AG04449 (cell line): Measurements from ENCODE around the gene CACNA1I.

Experiments
- CTCF ChIA-PET: fragments of 350-600 bp; formaldehyde crosslinking; extraction: SDS; loops from one replicate; lab custom pipeline; 2021; ENCODE audit warnings: antibody characterized with exemption; lab: Yijun Ruan, JAX
- POLR2A ChIA-PET: fragments of 400-600, 350-600 bp; formaldehyde crosslinking; extraction: SDS; loops from one replicate; lab custom pipeline; 2020; ENCODE audit warnings: antibody characterized with exemption, inconsistent platforms; lab: Yijun Ruan, JAX
- DNase-seq: peaks from one replicate; pipeline ENCODE4 v3.0.0-alpha.2; 2010; ENCODE audit warnings: low read depth, low spot score
- H3K4me3 ChIP-seq: 2 replicates; pipeline ENCODE4 v1.5.1; 2011; ENCODE audit warnings: low read depth, mild to moderate bottlenecking, control low read depth, low read length
- TF ChIP-seq, protein P1 (sequence below): IDR thresholded peaks from one replicate; pipeline ENCODE4 v1.5.1; 2011; ENCODE audit warnings: mild to moderate bottlenecking, moderate library complexity, low read length, control low read depth, inconsistent platforms; ENCODE audit not compliant: insufficient read depth; ENCODE audit errors: missing control alignments

The CACNA1I gene

DNA sequence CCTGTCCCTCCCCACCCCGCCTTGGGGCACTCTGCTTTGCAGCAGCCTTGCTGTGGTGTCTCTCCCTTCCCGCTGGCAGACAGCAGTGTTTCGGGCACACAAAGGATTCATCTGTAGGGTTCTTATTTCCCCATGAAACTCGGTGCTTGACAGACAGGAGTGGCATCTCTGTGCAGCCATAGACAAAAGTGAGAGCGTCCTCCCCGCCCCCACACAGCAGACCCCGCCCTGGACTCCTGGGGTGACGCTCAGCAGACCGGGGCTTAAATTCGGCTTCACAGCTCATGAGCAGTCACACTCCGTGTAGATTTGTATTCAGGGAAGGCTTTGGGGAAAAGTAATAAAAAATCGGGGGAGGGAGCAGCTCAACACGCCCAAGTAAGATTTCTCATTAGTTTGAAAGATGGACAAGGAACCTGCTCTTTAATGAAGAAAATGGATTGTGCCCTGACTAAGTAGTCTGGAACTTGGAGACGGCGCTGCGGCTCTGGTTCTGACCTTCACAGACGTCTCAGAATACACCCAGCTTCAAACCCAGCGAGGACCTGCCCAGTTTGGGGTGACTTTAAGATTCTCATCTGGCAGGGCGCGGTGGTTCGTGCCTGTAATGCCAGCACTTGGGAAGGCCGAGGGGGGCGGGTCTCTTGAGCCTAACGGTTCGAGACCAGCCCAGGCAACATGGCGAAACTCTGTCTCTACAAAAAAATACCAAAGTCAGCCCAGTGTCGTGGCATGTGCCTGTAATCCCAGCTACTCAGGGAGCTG lies 136.0 kb downstream of the CACNA1I start:
- TF ChIP-seq, protein P1, sequence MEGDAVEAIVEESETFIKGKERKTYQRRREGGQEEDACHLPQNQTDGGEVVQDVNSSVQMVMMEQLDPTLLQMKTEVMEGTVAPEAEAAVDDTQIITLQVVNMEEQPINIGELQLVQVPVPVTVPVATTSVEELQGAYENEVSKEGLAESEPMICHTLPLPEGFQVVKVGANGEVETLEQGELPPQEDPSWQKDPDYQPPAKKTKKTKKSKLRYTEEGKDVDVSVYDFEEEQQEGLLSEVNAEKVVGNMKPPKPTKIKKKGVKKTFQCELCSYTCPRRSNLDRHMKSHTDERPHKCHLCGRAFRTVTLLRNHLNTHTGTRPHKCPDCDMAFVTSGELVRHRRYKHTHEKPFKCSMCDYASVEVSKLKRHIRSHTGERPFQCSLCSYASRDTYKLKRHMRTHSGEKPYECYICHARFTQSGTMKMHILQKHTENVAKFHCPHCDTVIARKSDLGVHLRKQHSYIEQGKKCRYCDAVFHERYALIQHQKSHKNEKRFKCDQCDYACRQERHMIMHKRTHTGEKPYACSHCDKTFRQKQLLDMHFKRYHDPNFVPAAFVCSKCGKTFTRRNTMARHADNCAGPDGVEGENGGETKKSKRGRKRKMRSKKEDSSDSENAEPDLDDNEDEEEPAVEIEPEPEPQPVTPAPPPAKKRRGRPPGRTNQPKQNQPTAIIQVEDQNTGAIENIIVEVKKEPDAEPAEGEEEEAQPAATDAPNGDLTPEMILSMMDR: no peak
- ChIA-PET CTCF (interaction anchor here (1.3 kb wide), 2 partner anchors 318 kb away, joined by 4 read pairs; no protein-coding TSS in a partner anchor), POLR2A (no interaction called here)
- no peak for DNase-seq
- no peak overlapping the region for H3K4me3 ChIP-seq

DNA sequence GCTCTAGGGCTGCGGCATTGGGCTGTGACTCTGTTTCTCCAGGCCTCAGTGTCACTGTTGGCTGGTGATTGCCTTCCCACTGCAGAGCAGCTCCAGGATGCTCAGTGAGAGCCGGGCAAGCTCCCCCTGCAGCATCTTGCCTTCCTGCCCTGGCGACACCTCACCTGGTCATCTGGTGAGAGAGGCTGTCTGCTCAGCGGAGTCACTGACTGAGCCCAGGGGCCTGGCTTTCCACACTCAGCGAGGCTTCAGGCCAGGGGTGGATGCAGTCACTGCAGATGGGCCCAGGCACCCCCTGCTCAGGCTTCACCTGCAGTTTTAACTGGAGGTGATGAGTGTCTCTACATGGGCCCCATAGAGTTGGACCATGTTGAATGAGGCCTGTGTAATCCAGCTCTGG lies 136.8 kb downstream of the CACNA1I start:
- H3K4me3 ChIP-seq: no peak overlapping the region
- TF ChIP-seq, protein P1: no peak
- ChIA-PET POLR2A (no interaction called here), CTCF (interaction anchor here (1.3 kb wide), 1 partner anchor 317 kb away, joined by 4 read pairs; no protein-coding TSS in a partner anchor)
- no peak for DNase-seq

DNA sequence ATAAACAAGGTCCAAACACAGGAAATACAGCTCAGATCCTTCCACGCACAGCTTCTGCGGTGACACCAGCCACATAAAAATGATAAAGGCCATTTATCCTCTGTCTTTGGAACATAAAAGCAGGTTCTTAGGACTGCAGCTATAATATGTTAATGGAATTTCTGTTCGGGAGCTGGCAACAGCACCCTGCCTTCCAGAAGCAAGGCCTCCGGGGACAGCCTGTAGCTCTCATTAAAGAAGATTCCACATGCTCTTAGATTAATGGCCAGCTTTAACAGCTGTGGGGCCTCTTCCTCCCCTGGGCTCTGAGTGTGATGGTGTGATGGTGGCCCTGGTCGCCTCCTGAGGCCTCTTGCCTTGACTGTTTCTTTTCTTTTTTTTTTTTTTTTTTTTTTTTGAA lies 137.3 kb downstream of the CACNA1I start:
- no peak overlapping the region for H3K4me3 ChIP-seq
- DNase-seq: no peak
- TF ChIP-seq, protein P1: no peak
- ChIA-PET CTCF (interaction anchor here (1.3 kb wide), 1 partner anchor 317 kb away, joined by 4 read pairs; no protein-coding TSS in a partner anchor), POLR2A (no interaction called here)

DNA sequence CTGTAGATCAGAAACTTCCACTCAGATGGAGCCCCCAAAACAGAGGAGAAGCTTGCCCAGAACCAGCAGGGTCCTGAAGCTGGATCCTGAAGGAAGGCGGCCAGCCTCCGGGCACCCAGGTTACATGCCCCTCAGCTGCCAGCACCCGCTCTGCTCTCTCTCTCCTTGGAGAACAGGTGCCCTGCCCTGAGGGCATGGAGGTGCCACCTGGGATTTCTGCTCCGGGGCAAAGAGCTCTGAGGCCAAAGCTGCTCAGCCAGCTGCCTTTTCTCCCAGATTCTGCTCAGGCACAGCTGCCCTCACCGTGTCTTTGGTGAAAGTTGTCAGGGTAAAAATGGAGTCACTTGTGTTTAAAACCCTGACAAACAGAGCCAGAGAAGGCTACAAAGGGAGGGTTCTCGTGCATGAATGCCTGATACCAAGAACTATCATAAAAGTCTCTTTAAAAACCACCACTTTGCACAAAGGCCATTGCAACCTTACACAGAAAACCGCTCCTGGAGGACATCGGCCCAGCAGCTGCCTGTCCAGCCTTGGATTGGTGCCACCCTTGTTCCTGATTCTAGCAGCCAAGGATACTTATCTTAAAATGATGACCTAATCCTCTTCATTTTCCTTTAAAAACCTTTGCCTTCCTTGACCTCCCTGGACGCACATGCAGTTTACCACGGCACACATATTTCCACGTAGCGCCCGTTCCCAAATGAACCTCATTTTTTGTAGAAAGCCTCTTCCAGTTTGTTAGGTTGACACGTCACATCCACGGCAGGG lies 140.0 kb downstream of the CACNA1I start:
- TF ChIP-seq, protein P1: no peak
- CTCF ChIA-PET: no interaction called here
- no peak for DNase-seq
- POLR2A ChIA-PET: no interaction called here
- no peak overlapping the region for H3K4me3 ChIP-seq

DNA sequence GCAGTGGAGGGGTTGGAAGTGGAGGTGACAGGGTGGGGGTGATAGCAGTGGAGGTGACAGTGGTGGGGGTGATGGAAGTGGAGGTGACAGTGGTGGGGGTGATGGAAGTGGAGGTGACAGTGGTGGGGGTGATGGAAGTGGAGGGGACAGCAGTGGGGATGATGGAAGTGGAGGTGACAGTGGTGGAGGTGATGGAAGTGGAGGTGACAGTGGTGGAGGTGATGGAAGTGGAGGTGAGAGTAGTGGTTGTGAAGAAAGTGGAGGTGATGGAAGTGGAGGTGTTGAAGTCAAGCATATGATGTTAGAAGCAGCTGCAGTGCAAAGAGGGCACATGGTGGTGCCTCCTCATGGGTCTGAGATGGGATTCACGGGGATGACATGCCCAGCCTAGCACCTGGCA lies 141.5 kb downstream of the CACNA1I start:
- ChIA-PET POLR2A (no interaction called here), CTCF (no interaction called here)
- TF ChIP-seq, protein P1: no peak
- DNase-seq: no peak
- H3K4me3 ChIP-seq: no peak overlapping the region
